Mucosa of rectum (tissue), 2 donors: ENCODE results near the gene GBE1.

ENCODE experiments used
- H3K27ac ChIP-seq, 2 donors: one replicate each; pipeline ENCODE4 v1.7.0; 2013; ENCODE audit warnings: inconsistent platforms in 2 of 2, low read depth in 2 of 2, low read length in 2 of 2
- H3K27me3 ChIP-seq, 2 donors: one replicate each; pipeline ENCODE4 v1.7.0; 2013; ENCODE audit warnings: low read length in 2 of 2; ENCODE audit not compliant: control insufficient read depth in 2 of 2, insufficient read depth in 2 of 2
- H3K36me3 ChIP-seq, 2 donors: one replicate each; pipeline ENCODE4 v1.7.0; 2013; ENCODE audit warnings: low read length in 2 of 2; ENCODE audit not compliant: control insufficient read depth in 2 of 2, insufficient read depth in 2 of 2
- H3K4me1 ChIP-seq, 2 donors: one replicate each; pipeline ENCODE4 v1.7.0; 2013; ENCODE audit warnings: low read length in 2 of 2, mild to moderate bottlenecking in 1 of 2; ENCODE audit not compliant: control insufficient read depth in 2 of 2, insufficient read depth in 2 of 2
- H3K4me3 ChIP-seq, 2 donors: one replicate each; pipeline ENCODE4 v1.7.0; 2013; ENCODE audit warnings: low read length in 2 of 2
- H3K9ac ChIP-seq, 2 donors: one replicate each; pipeline ENCODE4 v1.7.0; 2013; ENCODE audit warnings: low read length in 2 of 2, low read depth in 1 of 2, mild to moderate bottlenecking in 1 of 2
- H3K9me3 ChIP-seq, 2 donors: one replicate each; pipeline ENCODE4 v1.7.0; 2013; ENCODE audit warnings: low read length in 2 of 2; ENCODE audit not compliant: control insufficient read depth in 2 of 2
- donor health status: healthy.
- donor health status: Normal muscosa, but diverticular disease.

GBE1 gene

GRCh38 chr3:81554801-81555200, 206.6 kb downstream of the GBE1 start:
- no peak overlapping the region for H3K4me3 ChIP-seq
- no peak overlapping the region for H3K9ac ChIP-seq
- no peak overlapping the region for H3K27ac ChIP-seq
- no peaks in the 10 kb centered on the region for H3K36me3 ChIP-seq
- H3K27me3 ChIP-seq: no peaks in the 10 kb centered on the region
- H3K9me3 ChIP-seq: no peaks in the 10 kb centered on the region
- H3K4me1 ChIP-seq: no peaks in the 10 kb centered on the region

- H3K27me3 ChIP-seq: no peaks in the 10 kb centered on the region
- no peaks in the 10 kb centered on the region for H3K9me3 ChIP-seq
- H3K36me3 ChIP-seq: no peaks in the 10 kb centered on the region
- no peak overlapping the region for H3K27ac ChIP-seq
- no peak overlapping the region for H3K4me3 ChIP-seq
- no peak overlapping the region for H3K9ac ChIP-seq
- H3K4me1 ChIP-seq: no peaks in the 10 kb centered on the region
These were observed 207.1 kb downstream of the GBE1 start for GRCh38 chr3:81554388-81554787.

- Histone ChIP-seq H3K27me3 (no peaks in the 10 kb centered on the region), H3K9ac (no peak overlapping the region), H3K4me1 (no peaks in the 10 kb centered on the region), H3K27ac (no peak overlapping the region), H3K4me3 (no peak overlapping the region), H3K36me3 (no peaks in the 10 kb centered on the region), H3K9me3 (no peaks in the 10 kb centered on the region)
These were observed 211.0 kb downstream of the GBE1 start for GRCh38 chr3:81550415-81550814.

DNA sequence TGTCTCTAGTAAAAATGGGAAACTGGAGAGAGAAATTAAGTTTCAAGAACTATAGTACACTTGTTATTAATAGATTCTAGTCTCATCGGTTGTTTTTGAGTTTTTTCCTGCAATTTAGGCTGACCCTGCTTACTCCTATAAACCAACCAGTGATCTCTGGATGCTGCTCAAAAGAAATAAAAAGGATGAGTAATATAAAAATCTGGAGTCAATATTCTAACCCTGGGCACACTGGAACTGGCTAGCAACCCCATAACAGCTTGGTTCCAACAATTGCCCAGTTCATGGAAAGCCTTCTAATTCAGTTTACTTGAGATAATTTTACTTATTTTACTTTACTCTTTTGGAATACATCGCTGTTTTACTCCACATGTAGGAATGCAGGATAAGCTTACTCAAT, 211.6 kb downstream of the GBE1 start:
- H3K27ac ChIP-seq: no peak overlapping the region
- no peak overlapping the region for H3K9ac ChIP-seq
- no peak overlapping the region for H3K4me3 ChIP-seq
- no peaks in the 10 kb centered on the region for H3K9me3 ChIP-seq
- no peaks in the 10 kb centered on the region for H3K4me1 ChIP-seq
- H3K36me3 ChIP-seq: no peaks in the 10 kb centered on the region
- H3K27me3 ChIP-seq: no peaks in the 10 kb centered on the region

DNA sequence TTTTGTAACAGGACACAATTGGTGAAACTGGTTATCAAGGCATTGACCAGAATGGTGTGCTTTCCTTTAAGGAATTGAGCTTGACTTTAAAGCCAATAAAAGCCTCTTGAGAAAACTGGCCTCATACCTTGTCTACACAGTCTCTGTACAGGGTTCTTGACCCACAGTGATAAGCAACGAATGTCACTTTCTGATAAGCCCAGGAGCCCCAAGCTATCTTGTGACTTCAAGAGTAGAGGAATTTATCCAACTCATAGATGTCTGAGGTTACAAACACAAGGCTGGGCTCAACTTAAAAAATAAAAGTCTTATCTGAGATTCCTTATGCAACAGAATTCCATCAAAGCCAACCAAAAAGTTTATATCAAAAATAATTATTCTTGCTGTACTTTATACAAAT, 212.1 kb downstream of the GBE1 start:
- Histone ChIP-seq H3K27me3 (no peaks in the 10 kb centered on the region), H3K36me3 (no peaks in the 10 kb centered on the region), H3K4me3 (no peak overlapping the region), H3K4me1 (no peaks in the 10 kb centered on the region), H3K9me3 (no peaks in the 10 kb centered on the region), H3K9ac (no peak overlapping the region), H3K27ac (no peak overlapping the region)

DNA sequence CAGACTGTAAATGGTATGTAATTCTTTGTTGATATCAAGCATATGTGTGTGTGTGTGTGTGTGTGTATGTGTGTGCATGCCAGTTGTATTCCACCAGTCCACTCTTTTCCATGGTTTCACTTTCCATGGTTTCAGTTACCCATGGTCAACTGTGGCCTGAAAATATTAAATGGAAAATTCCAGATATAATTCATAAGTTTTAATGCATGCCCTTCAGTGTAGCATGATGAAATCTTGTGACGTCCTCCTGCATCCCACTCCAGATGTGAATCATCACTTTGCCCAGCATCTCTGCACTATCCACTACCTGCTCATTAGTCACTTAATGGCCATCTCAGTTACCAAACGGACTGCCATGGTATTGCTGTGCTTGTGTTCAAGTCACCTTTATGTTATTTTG, 215.9 kb downstream of the GBE1 start:
- Histone ChIP-seq H3K27ac (no peak overlapping the region), H3K4me3 (no peak overlapping the region), H3K36me3 (no peaks in the 10 kb centered on the region)

DNA sequence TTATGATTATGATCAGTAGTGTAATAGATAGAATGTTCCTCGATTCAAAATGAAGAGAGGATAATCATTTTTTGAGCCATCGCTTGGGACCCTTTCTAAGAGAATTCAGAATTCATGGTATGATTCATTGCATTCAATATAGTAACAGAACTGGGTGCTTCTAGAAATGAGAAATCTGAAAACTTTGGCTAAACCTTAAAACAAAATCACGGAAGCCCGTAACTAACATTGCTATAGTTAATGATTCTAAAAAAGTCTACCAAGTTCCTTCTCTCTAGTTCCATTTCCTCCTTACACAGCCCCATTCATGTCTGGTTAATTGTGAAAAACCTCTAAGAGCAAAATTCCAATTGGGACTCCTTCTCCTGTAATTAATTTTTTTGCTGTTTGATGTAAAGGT, 217.1 kb downstream of the GBE1 start:
- Histone ChIP-seq H3K4me1 (no peaks in the 10 kb centered on the region), H3K9ac (no peak overlapping the region), H3K9me3 (no peaks in the 10 kb centered on the region), H3K4me3 (no peak overlapping the region), H3K27ac (no peak overlapping the region), H3K27me3 (no peaks in the 10 kb centered on the region), H3K36me3 (no peaks in the 10 kb centered on the region)

More for the DNA sequence above, 215.9 kb downstream of the GBE1 start:
- no peak overlapping the region for H3K9ac ChIP-seq
- H3K4me1 ChIP-seq: no peaks in the 10 kb centered on the region
- no peaks in the 10 kb centered on the region for H3K27me3 ChIP-seq
- H3K9me3 ChIP-seq: no peaks in the 10 kb centered on the region

DNA sequence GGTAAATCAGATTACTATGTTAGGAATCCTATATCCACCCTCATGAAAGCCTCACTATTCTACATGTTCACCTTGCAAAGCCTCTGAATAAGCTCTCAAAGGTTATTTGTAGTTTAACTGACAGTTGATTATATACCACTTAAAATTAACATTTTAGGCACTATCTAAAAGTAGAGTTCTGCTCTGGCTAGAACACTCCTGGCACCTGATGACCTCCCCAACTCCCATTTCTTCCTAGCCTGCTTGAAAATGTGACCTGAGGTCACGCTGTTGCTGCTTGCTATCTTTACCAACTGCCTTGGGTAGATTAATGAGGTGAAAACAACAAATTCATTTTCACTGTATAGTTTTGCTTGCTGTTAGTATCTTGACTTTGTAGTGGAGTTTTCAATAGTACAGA, 220.7 kb downstream of the GBE1 start:
- no peak overlapping the region for H3K4me3 ChIP-seq

GRCh38 chr3:81531846-81532245, 229.6 kb downstream of the GBE1 start:
- Histone ChIP-seq H3K9me3 (no peaks in the 10 kb centered on the region), H3K27ac (no peak overlapping the region), H3K36me3 (peaks cover 9 to 11% of the 10 kb centered on the region in 2 donors)

More for the DNA sequence above, 220.7 kb downstream of the GBE1 start:
- H3K4me1 ChIP-seq: no peaks in the 10 kb centered on the region
- no peak overlapping the region for H3K9ac ChIP-seq
- no peaks in the 10 kb centered on the region for H3K27me3 ChIP-seq
- no peak overlapping the region for H3K27ac ChIP-seq
- no peaks in the 10 kb centered on the region for H3K36me3 ChIP-seq
- no peaks in the 10 kb centered on the region for H3K9me3 ChIP-seq

GRCh38 chr3:81531263-81531662, 230.2 kb downstream of the GBE1 start:
- H3K9me3 ChIP-seq: no peaks in the 10 kb centered on the region
- no peak overlapping the region for H3K9ac ChIP-seq
- no peak overlapping the region for H3K4me3 ChIP-seq
- peaks cover 9 to 11% of the 10 kb centered on the region in 2 donors for H3K36me3 ChIP-seq
- H3K27me3 ChIP-seq: no peaks in the 10 kb centered on the region
- no peak overlapping the region for H3K27ac ChIP-seq
- no peaks in the 10 kb centered on the region for H3K4me1 ChIP-seq

More at GRCh38 chr3:81531846-81532245, 229.6 kb downstream of the GBE1 start:
- H3K27me3 ChIP-seq: no peaks in the 10 kb centered on the region
- no peak overlapping the region for H3K4me3 ChIP-seq
- no peaks in the 10 kb centered on the region for H3K4me1 ChIP-seq
- no peak overlapping the region for H3K9ac ChIP-seq
